Measurements from ENCODE around the gene TADA1. TPM values are rescaled to one million over a fixed set of nuclear protein-coding genes. Genes with fewer than 3 reads are reported as not detected.

Gene TADA1
- total RNA-seq, 1 donor from 2014 or later: 8.9 TPM

- Mint-ChIP-seq H3K27me3 (ENCODE audit: low read depth) (peaks cover 5% of the 10 kb centered on the region), H3K27ac (ENCODE audit: unreplicated experiment) (peak overlapping the region; percentile 22), H3K4me3 (ENCODE audit: unreplicated experiment) (no peak overlapping the region), H3K4me1 (ENCODE audit: low read depth) (peaks cover 26% of the 10 kb centered on the region), H3K36me3 (ENCODE audit: low read depth) (peaks cover 9% of the 10 kb centered on the region), H3K9me3 (ENCODE audit: low read depth) (peaks cover 9% of the 10 kb centered on the region)
- TF ChIP-seq CTCF (IDR thresholded peaks at IDR 0.05): peak; percentile 96
- DNase-seq (ENCODE audit: low spot score): no peak
These were observed 34.4 kb upstream of the TADA1 start for GRCh38 chr1:166910396-166910994.

GRCh38 chr1:166908942-166909341 lies 32.9 kb upstream of the TADA1 start:
- no peak for DNase-seq (ENCODE audit: low spot score)
- H3K4me3 Mint-ChIP-seq (ENCODE audit: unreplicated experiment): no peak overlapping the region
- no peak overlapping the region for H3K27ac Mint-ChIP-seq (ENCODE audit: unreplicated experiment)
- H3K4me1 Mint-ChIP-seq (ENCODE audit: low read depth): peaks cover 40% of the 10 kb centered on the region
- H3K27me3 Mint-ChIP-seq (ENCODE audit: low read depth): peaks cover 5% of the 10 kb centered on the region
- no peak for TF ChIP-seq CTCF (IDR thresholded peaks at IDR 0.05)
- peaks cover 9% of the 10 kb centered on the region for H3K36me3 Mint-ChIP-seq (ENCODE audit: low read depth)
- peaks cover 9% of the 10 kb centered on the region for H3K9me3 Mint-ChIP-seq (ENCODE audit: low read depth)

GRCh38 chr1:166907763-166908162 lies 31.7 kb upstream of the TADA1 start:
- Mint-ChIP-seq H3K36me3 (ENCODE audit: low read depth) (peaks cover 8% of the 10 kb centered on the region), H3K27me3 (ENCODE audit: low read depth) (peaks cover 4% of the 10 kb centered on the region), H3K9me3 (ENCODE audit: low read depth) (peaks cover 9% of the 10 kb centered on the region), H3K27ac (ENCODE audit: unreplicated experiment) (no peak overlapping the region), H3K4me1 (ENCODE audit: low read depth) (peaks cover 35% of the 10 kb centered on the region), H3K4me3 (ENCODE audit: unreplicated experiment) (no peak overlapping the region)
- DNase-seq (ENCODE audit: low spot score): no peak
- no peak for TF ChIP-seq CTCF (IDR thresholded peaks at IDR 0.05)

- TF ChIP-seq CTCF (IDR thresholded peaks at IDR 0.05): no peak
- H3K36me3 Mint-ChIP-seq (ENCODE audit: low read depth): peaks cover 7% of the 10 kb centered on the region
These were observed 31.0 kb upstream of the TADA1 start for GRCh38 chr1:166907051-166907450.

GRCh38 chr1:166906647-166907046 lies 30.6 kb upstream of the TADA1 start:
- DNase-seq (ENCODE audit: low spot score): no peak
- TF ChIP-seq CTCF (IDR thresholded peaks at IDR 0.05): no peak
- H3K9me3 Mint-ChIP-seq (ENCODE audit: low read depth): peaks cover 5% of the 10 kb centered on the region
- H3K4me1 Mint-ChIP-seq (ENCODE audit: low read depth): peaks cover 39% of the 10 kb centered on the region
- peaks cover 3% of the 10 kb centered on the region for H3K36me3 Mint-ChIP-seq (ENCODE audit: low read depth)
- H3K4me3 Mint-ChIP-seq (ENCODE audit: unreplicated experiment): no peak overlapping the region
- H3K27ac Mint-ChIP-seq (ENCODE audit: unreplicated experiment): peak overlapping the region; percentile 91
- H3K27me3 Mint-ChIP-seq (ENCODE audit: low read depth): peaks cover 3% of the 10 kb centered on the region

More at GRCh38 chr1:166907051-166907450, 31.0 kb upstream of the TADA1 start:
- DNase-seq (ENCODE audit: low spot score): no peak
- H3K27ac Mint-ChIP-seq (ENCODE audit: unreplicated experiment): peak overlapping the region; percentile 91
- peaks cover 38% of the 10 kb centered on the region for H3K4me1 Mint-ChIP-seq (ENCODE audit: low read depth)
- no peak overlapping the region for H3K4me3 Mint-ChIP-seq (ENCODE audit: unreplicated experiment)
- peaks cover 3% of the 10 kb centered on the region for H3K27me3 Mint-ChIP-seq (ENCODE audit: low read depth)
- peaks cover 9% of the 10 kb centered on the region for H3K9me3 Mint-ChIP-seq (ENCODE audit: low read depth)

Measured in chondrocyte (in vitro differentiated cells).